Stimulated activated naive CD4-positive, alpha-beta T cell treated with Interleukin-2 at 50 U/mL for 16 hours (primary cell): Measurements from ENCODE around the gene HOXD13.
A peak's percentile ranks its signal among the peaks of the same experiment; 100 is the strongest.

Experiments used
- DNase-seq: peaks from one replicate; lab custom pipeline; 2025; lab: John Stamatoyannopoulos, UW

HOXD13 gene

GRCh38 chr2:176095421-176095820 lies 2.9 kb downstream of the HOXD13 start:
- no peak for DNase-seq

- DNase-seq: no peak
Observed at GRCh38 chr2:176096243-176096985, 3.9 kb downstream of the HOXD13 start.

DNA sequence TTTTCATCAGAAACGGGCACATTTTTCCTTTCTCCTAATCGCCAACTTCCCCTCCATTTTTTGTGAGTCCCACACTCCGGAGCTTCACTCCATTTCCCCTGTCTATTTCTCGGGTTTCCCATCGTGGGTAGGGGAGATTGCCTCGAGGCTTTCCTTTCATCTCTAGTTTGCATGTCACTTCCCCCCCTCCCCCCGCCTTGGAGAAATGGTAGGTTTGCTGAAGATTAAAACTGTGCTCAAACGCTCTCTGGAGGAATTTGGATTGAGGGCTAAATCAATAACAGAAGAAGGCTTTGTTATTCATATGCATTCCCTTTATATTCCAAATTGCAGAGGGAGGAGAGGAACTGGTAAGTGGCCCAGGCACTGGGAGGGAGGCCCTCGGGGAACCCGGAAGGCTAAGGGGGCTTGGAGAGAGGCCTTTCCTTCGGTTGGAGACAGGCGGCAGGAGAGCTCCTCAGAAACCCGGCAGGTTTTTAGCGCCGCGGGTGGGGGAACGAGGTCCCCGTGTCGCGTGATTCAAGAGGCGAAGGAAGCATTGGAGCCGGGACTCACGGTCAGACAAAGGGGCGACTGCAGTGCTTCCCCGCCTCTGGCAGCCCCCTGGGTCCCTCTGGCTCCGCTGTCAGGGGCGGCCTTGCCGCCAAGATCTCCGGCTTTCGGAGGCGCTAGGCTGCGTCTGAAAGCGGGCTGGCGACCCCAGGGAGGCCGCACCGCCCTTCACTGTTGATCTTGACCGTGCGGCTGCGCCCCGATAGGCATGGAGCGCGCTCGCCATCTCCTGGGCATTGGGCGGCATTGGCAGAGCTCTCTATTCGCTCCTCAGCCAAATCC lies 4.7 kb downstream of the HOXD13 start:
- DNase-seq: peak; percentile 28

GRCh38 chr2:176097820-176098365 lies 5.4 kb downstream of the HOXD13 start:
- DNase-seq: no peak

GRCh38 chr2:176098366-176099158 lies 6.0 kb downstream of the HOXD13 start:
- DNase-seq: no peak

GRCh38 chr2:176099159-176099727 lies 6.7 kb downstream of the HOXD13 start:
- no peak for DNase-seq

GRCh38 chr2:176099728-176100546 lies 7.4 kb downstream of the HOXD13 start, which contains the start of gene HOXD12:
Gene HOXD12, plus strand, starts transcription at chr2:176099795. Its CDS starts 7 bp downstream, at chr2:176099802.
- no peak for DNase-seq

GRCh38 chr2:176100547-176101140 lies 8.1 kb downstream of the HOXD13 start:
- DNase-seq: no peak

DNA sequence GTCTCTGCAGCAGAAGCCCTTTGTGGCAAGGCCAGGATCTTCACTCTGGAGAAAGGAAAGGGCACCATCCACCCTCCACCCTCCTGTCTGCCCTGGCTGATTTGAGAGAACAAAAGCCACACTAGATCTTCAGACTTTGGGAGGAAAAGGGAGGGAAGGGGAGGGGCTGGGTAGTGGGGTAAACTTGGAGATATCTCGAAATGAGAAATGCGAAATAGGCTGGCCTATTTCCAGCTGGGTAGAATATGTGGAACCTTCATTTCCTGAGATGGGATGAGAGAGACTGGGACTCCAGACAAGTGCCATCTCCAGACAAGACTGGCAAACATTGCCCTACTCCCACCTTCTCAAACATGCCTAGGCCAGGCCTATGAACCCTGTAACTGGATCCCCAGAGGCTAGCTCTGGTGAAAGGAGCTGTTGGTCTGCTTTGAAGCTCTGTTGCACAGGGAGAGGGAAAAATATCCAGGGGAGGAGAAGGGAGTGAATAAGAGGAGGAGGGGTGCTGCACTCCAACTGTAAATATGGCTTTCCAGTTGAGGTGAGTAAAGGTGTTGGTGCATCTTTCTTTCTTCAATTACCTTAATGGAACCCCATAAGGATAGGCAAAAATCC lies 8.8 kb downstream of the HOXD13 start:
- DNase-seq: no peak

DNA sequence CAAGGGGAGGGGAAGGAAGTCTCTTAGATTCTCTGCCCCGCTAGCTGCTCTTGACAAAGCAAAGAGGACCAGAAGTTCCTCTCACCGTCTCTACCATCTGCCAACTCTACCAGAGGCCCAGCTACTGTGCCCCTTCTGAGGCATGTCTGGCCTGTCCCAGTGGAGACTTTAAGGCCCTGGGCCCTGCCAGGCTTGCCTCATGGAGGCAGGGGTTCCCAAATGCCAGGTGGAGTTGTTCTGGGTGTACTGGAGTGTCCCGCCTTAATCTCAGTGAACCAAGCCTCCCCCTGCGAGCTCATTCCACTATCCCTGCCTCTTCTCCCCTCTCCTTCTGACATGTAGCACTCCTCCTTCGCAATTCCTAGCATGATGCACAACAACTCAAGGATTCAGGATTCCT lies 9.3 kb downstream of the HOXD13 start:
- DNase-seq: no peak

GRCh38 chr2:176102309-176102866 lies 9.9 kb downstream of the HOXD13 start:
- DNase-seq: no peak

GRCh38 chr2:176103194-176103593 lies 10.7 kb downstream of the HOXD13 start:
- DNase-seq: no peak

GRCh38 chr2:176103742-176104315 lies 11.3 kb downstream of the HOXD13 start:
- no peak for DNase-seq

DNA sequence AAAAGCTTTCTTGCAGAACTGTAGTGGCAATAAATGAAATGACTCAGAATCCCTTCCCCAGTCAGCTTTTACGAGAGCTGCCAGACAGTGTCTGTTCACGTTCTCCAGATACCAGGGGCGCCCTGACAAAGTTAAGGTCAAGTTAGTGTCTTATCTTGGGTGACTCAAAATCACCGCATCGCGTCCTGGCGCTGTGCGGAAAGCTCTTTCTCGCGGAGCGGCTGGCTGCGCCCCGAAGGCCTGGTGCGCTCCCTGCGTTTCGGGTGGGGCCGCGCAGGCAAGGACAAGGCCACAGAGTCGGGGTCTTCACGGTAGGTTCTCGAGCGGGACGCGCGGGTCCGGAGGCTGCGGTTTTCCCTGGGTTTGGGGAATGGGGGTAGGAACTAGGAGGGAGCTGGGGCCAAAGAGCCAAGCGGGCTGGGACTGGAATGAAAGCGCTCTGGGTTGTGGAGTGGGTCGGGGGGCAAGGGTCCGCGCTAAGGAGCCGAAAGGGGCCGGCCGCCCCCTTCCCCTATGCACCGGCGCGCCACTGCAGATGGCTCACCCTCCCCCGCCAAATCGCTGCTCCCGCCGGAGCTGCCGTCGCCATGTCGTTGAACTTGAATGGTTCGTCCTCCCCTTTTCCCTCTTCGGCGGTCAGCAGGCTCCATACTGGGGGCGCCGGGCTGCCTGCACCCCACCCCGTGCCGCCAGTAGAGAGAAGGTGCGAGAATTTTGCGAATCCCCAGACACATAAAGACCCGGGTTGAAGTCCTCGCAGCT lies 12.0 kb downstream of the HOXD13 start:
- no peak for DNase-seq

- no peak for DNase-seq
Observed at GRCh38 chr2:176105078-176105729, 12.7 kb downstream of the HOXD13 start.

DNA sequence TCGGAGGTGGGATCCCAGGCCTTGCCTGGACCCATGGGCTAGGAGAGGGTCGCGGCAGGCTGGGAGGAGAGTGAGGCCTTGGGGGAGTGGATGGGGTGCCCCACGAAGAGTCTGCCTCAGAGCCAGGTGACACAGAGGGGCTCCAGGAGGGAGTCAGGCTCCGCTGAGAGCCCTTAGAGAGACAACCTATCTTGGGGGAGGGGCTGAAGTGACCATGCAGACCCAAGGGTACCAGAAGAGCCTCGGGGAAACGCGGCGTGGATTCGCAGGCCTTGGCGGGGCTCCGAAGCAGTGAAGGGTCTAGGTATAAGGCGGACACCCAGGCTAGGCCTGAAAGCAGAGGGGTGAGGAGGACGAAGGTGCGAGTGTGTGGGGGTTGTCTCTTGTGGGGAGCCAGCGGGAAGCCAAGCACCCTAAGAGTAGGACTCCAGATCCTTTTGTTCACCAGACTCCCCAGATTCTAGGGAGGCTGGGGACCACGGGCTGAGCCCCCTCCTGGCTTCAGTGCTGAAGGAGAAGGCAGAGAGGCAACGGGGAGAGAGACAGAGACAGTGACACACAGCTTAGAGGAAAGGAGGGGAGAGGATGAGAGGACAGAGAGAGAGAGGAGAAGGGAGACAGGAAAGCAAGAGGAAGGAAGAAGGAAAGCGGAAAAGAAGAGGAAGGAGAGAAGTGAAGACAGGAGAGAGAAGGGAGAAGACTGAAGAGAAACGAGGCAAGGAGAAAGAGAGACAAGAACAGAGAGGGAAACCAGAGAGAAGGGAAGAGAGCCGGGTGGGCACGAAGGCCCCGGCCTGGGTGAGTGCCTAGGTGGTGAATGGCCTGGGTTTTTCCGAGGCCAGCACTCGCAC lies 13.4 kb downstream of the HOXD13 start:
- no peak for DNase-seq
